Thoracic aorta (tissue), 2 donors: ENCODE results near the gene TNNI3K. TPM values are rescaled to one million over a fixed set of nuclear protein-coding genes. Genes with fewer than 3 reads are reported as not detected.

Experiments used
- ATAC-seq: fragments of 150-250 bp; one replicate; pipeline ENCODE4 v1.8.0; 2017; ENCODE audit warnings: low read depth; ENCODE audit not compliant: insufficient number of reproducible peaks, low FRiP score
- DNase-seq: peaks from one replicate; pipeline ENCODE4 v3.0.0-alpha.2; 2020; ENCODE audit warnings: low spot score
- H3K27ac ChIP-seq, 2 donors: fragments of 200-600 bp; sonication (generic); 1 replicate in 1 of 2; 2 replicates in 1 of 2; pipeline ENCODE4 v1.5.1; 2016; ENCODE audit warnings: mild to moderate bottlenecking in 2 of 2, moderate library complexity in 2 of 2
- H3K27me3 ChIP-seq: fragments of 200-600 bp; sonication (generic); replicated peaks from 2 replicates; pipeline ENCODE4 v1.6.0; 2016; ENCODE audit warnings: mild to moderate bottlenecking; ENCODE audit not compliant: insufficient read depth
- H3K36me3 ChIP-seq: fragments of 200-600 bp; sonication (generic); one replicate; pipeline ENCODE4 v1.5.1; 2016
- H3K4me1 ChIP-seq, 2 donors: fragments of 200-600 bp; sonication (generic); 1 replicate in 1 of 2; 2 replicates in 1 of 2; pipeline versions ENCODE4 v1.5.1 to v1.6.0; 2016; ENCODE audit warnings: low read depth in 2 of 2, mild to moderate bottlenecking in 1 of 2; ENCODE audit not compliant: control insufficient read depth in 1 of 2
- H3K4me3 ChIP-seq: fragments of 200-600 bp; sonication (generic); 2 replicates; pipeline ENCODE4 v1.5.1; 2016; ENCODE audit warnings: mild to moderate bottlenecking
- H3K9me3 ChIP-seq: fragments of 200-600 bp; sonication (generic); 2 replicates; pipeline ENCODE4 v1.5.1; 2016
- total RNA-seq, 2 donors: library from RNA; depleted of rRNA; stranded (reverse); fragments of >200 nt; gene quantifications; one replicate each; pipeline versions ENCODE4 v1.1.0 to v1.2.3, GENCODE V29; 2016
- TF ChIP-seq, protein P1 (sequence below): fragments of 200-600 bp; sonication (generic); IDR thresholded peaks from one replicate; pipeline ENCODE4 v1.5.1; 2019; ENCODE audit warnings: antibody characterized with exemption

Gene TNNI3K
- total RNA-seq, 2 donors from 2014 or later = 6.6 to 9.7 TPM

DNA sequence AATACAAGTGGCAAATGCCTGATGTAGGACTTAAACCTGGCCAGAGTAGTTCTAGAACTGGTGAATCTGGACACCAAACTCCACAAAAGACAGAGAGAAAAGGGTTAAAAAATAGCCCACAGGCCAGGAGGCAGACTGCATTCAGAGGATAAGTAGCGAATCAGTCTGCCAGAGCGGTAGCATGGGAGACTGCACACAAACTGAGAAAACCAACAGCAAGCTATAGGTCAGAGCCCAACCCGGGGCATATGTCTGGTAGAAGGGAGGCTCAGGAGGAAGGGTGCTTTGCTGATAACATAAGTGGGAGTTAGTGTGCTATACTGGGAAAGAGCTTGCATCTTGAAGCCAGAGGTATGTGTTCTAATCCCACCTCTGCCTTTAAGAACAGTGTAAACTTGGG, 273.3 kb downstream of the TNNI3K start:
- TF ChIP-seq, protein P1, sequence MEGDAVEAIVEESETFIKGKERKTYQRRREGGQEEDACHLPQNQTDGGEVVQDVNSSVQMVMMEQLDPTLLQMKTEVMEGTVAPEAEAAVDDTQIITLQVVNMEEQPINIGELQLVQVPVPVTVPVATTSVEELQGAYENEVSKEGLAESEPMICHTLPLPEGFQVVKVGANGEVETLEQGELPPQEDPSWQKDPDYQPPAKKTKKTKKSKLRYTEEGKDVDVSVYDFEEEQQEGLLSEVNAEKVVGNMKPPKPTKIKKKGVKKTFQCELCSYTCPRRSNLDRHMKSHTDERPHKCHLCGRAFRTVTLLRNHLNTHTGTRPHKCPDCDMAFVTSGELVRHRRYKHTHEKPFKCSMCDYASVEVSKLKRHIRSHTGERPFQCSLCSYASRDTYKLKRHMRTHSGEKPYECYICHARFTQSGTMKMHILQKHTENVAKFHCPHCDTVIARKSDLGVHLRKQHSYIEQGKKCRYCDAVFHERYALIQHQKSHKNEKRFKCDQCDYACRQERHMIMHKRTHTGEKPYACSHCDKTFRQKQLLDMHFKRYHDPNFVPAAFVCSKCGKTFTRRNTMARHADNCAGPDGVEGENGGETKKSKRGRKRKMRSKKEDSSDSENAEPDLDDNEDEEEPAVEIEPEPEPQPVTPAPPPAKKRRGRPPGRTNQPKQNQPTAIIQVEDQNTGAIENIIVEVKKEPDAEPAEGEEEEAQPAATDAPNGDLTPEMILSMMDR = no peak

DNA sequence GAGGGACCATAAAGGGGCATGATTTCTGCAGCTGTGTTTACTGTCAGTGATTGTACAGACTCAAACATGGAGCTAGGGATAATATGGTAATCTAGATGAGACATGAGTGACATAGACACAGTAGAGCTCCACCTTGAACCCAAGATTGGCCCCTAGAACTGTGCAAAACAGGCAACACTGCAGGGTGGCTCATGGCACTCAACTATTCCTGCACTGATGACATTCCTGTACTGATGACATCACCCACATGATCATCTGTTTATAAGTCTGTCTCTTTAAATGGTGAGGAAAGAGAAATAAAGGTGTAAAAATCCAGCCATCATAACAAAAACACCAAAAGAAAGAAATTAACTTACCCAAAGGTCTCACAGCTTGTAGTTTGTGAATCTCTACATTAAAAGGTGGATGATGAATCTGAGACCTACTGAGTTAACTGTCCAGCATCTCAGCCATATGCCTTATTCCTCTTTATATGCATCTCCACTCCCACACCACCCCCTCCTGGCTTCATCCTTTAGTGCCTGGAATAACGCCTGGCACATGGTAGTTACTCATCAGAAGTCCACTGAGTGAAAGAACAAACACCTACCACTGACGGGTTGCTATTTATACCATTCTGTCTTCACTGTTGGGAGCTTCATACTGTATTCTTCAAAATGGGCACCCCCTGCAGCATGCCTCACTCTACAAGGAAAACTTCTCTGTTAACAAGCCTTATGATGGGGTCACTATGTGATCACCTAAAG, 277.2 kb downstream of the TNNI3K start, which contains the start of gene LRRC53:
LRRC53 (minus strand) TSS at position 442 of the 746 bp plus-strand sequence. CDS start 29,262 bp downstream, outside the sequence.
- no peak for DNase-seq
- TF ChIP-seq, protein P1 = no peak
- H3K27ac ChIP-seq = no peak within 1 kb of the TSS
- H3K9me3 ChIP-seq = no peaks in the 10 kb centered on the region
- H3K27me3 ChIP-seq = no peaks in the 10 kb centered on the region
- no peak for ATAC-seq
- H3K4me3 ChIP-seq = no peak within 1 kb of the TSS
- no peaks in the 10 kb centered on the region for H3K36me3 ChIP-seq
- H3K4me1 ChIP-seq = no peaks in the 10 kb centered on the region

More for the DNA sequence above, 273.3 kb downstream of the TNNI3K start:
- ATAC-seq = no peak
- H3K9me3 ChIP-seq = no peaks in the 10 kb centered on the region
- H3K27me3 ChIP-seq = no peaks in the 10 kb centered on the region
- DNase-seq = no peak
- no peak overlapping the region for H3K4me3 ChIP-seq
- H3K36me3 ChIP-seq = no peaks in the 10 kb centered on the region
- H3K4me1 ChIP-seq = no peaks in the 10 kb centered on the region
- H3K27ac ChIP-seq = no peak overlapping the region

DNA sequence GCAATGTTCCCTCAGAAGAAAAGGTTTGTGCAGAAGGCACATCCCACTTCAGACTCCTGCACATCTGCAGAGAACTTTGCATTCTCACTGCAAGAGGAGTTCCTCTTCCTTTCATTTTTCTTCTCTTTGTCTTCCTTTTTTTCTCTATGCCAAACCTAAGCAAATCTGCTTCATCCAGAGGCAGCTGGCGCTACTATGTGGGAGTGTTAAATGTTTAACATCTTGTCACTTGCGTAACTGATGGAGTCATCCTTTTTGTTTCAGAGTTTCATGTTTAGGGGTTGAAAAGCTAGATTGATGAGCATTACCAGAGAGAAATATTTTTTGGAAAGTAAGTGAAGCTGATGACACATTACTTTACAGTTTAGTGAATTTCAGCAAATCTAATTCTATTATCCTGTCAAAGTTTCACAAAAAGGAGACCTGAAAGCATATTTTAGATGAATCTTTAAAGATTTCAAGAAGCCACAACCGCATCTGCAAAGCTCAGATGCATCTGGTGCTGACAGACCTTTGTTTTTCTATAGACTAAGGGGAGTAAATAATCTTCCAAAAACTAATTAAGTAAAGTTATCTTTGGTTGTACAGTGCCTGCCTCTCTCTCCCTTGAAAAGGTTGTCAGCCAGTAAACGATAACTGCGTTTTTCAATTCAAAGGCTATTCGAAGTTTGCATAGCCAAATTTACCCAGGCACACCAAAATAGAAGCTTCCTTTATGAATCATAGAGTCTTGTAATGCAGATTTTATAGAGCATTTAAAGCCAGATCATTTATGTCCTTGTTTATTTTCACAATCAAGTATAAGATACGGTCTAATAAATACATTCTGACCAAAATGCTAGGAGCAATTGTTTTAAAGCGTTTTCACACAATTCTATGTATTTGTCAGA, 278.5 kb downstream of the TNNI3K start:
- no peak for DNase-seq
- no peaks in the 10 kb centered on the region for H3K36me3 ChIP-seq
- TF ChIP-seq, protein P1 = no peak
- no peaks in the 10 kb centered on the region for H3K4me1 ChIP-seq
- no peak overlapping the region for H3K4me3 ChIP-seq
- H3K27me3 ChIP-seq = no peaks in the 10 kb centered on the region
- no peaks in the 10 kb centered on the region for H3K9me3 ChIP-seq
- H3K27ac ChIP-seq = no peak overlapping the region
- no peak for ATAC-seq

DNA sequence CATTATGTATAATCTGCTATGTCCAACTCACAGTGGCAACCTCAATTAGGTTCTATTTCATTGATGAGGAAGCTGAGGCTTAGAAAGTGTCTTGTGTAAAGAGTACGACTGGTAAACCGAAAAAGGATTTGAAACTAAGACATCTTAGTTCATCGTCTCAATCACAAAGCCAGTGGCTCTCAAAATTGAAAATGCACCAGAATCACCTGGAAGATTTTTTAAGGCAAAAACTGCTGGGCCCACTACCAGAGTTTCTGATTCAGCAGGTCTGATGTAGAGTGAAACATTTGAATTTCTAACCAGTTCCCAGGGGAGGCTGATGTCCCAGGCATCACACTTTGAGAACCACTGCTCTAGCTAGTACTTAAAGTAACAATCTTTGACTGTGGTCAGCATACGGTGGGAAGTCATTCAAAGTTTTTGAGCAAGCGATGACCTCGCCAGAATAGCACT, 282.4 kb downstream of the TNNI3K start:
- no peak overlapping the region for H3K27ac ChIP-seq
- H3K4me3 ChIP-seq = no peak overlapping the region
- no peaks in the 10 kb centered on the region for H3K4me1 ChIP-seq
- no peak for ATAC-seq
- no peaks in the 10 kb centered on the region for H3K9me3 ChIP-seq
- TF ChIP-seq, protein P1 = no peak
- no peaks in the 10 kb centered on the region for H3K36me3 ChIP-seq
- no peaks in the 10 kb centered on the region for H3K27me3 ChIP-seq
- DNase-seq = no peak

DNA sequence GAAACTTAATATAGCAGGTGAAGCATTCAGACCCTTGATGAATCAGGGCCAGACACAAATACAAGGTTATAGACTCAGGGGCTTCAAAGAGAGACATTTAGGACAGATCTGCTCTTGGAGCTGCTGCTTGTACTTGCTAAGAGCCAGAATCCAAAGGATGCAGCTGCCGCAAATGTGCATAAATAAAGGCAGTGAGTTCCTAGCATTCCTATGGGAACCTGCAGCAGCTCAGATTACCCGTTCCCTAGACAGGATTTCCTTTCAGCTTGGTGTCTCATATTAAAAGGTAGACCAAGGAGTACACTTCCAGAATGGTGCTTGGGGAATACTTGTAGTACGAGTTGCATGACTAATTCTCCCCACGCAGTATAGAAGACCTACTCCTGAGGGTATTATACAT, 287.0 kb downstream of the TNNI3K start:
- H3K27me3 ChIP-seq = no peaks in the 10 kb centered on the region
- H3K27ac ChIP-seq = no peak overlapping the region
- H3K4me1 ChIP-seq = no peaks in the 10 kb centered on the region
- no peaks in the 10 kb centered on the region for H3K36me3 ChIP-seq
- no peaks in the 10 kb centered on the region for H3K9me3 ChIP-seq
- no peak for ATAC-seq
- TF ChIP-seq, protein P1 = no peak
- no peak for DNase-seq
- no peak overlapping the region for H3K4me3 ChIP-seq
